Aorta (tissue), 5 donors: ENCODE data around the gene SLC16A11. TPM values are rescaled to one million over a fixed set of nuclear protein-coding genes. Genes with fewer than 3 reads are reported as not detected.

ENCODE experiments used
- ATAC-seq: fragments of 200-7000 bp; cut with Tn5 transposase; one replicate; pipeline ENCODE4 v1.9.1; 2022; ENCODE audit warnings: moderate library complexity; ENCODE audit not compliant: low FRiP score
- DNase-seq, 2 donors: peaks; one replicate each; pipeline ENCODE4 v3.0.0-alpha.2; 2020
- H3K27ac ChIP-seq, 2 donors: one replicate each; pipeline ENCODE4 v1.5.1; 2013; ENCODE audit warnings: low read length in 2 of 2, mild to moderate bottlenecking in 2 of 2, moderate library complexity in 2 of 2, control low read depth in 1 of 2, inconsistent platforms in 1 of 2, low read depth in 1 of 2
- H3K27me3 ChIP-seq, 2 donors: one replicate each; pipeline ENCODE4 v1.6.1; 2013; ENCODE audit warnings: control low read depth in 1 of 2, low read length in 1 of 2, mild to moderate bottlenecking in 1 of 2, moderate library complexity in 1 of 2; ENCODE audit not compliant: insufficient read depth in 2 of 2, control insufficient read depth in 1 of 2
- H3K36me3 ChIP-seq, 2 donors: one replicate each; pipeline ENCODE4 v1.6.1; 2013; ENCODE audit warnings: control low read depth in 1 of 2, low read length in 1 of 2, mild to moderate bottlenecking in 1 of 2; ENCODE audit not compliant: insufficient read depth in 2 of 2, control insufficient read depth in 1 of 2
- H3K4me1 ChIP-seq, 2 donors: one replicate each; pipeline ENCODE4 v1.6.1; 2013; ENCODE audit warnings: low read length in 2 of 2, control low read depth in 1 of 2, mild to moderate bottlenecking in 1 of 2, moderate library complexity in 1 of 2; ENCODE audit not compliant: insufficient read depth in 2 of 2, control insufficient read depth in 1 of 2
- H3K4me3 ChIP-seq, 2 donors: one replicate each; pipeline ENCODE4 v1.5.1; 2013; ENCODE audit warnings: low read length in 2 of 2, control low read depth in 1 of 2, mild to moderate bottlenecking in 1 of 2
- H3K9me3 ChIP-seq: one replicate; pipeline ENCODE4 v1.6.1; 2013; ENCODE audit warnings: mild to moderate bottlenecking, low read length; ENCODE audit not compliant: control insufficient read depth
- WGBS, 2 donors: extraction: QIAGEN DNeasy Blood & Tissue Kit; methylation state at CpG; one replicate each; pipeline ENCODE4 v1.1.7; 2013; 5-methylcytosine and 5-hydroxymethylcytosine counted together
- intact Hi-C, 2 donors: fragments of 100-400 bp; cut with DNase I; formaldehyde crosslinking; loops; one replicate each; pipeline versions ENCODE4 v1.14.2 to v1.15.0; 2022
- polyA plus RNA-seq, 2 donors: library from polyadenylated mRNA; stranded (reverse); fragments of 200-250 nt; gene quantifications; one replicate each; pipeline ENCODE4 v1.2.3, GENCODE V29; 2013
- total RNA-seq, 2 donors: library from RNA; stranded (reverse); fragmentation: NEBNext Ultra II Directional; extraction: Animal tissue kit (Norgen Biotek cat#: 25700); gene quantifications; one replicate each; pipeline ENCODE4 v1.2.1, GENCODE V29; 2021
- donor health status: healthy with polysubstance abuse.
- donor health status: Bipolar disorder and iron deficiency.
- donor health status: DM: no; HTN: no; CAD: no.
- donor health status: DM: no; HTN: no; CAD: no.
- donor health status: DM: yes; HTN: yes; CAD: no.

SLC16A11 gene
- total and polyA plus RNA-seq, 4 donors = 0.26 to 1.3 TPM; not detected in 2

DNA sequence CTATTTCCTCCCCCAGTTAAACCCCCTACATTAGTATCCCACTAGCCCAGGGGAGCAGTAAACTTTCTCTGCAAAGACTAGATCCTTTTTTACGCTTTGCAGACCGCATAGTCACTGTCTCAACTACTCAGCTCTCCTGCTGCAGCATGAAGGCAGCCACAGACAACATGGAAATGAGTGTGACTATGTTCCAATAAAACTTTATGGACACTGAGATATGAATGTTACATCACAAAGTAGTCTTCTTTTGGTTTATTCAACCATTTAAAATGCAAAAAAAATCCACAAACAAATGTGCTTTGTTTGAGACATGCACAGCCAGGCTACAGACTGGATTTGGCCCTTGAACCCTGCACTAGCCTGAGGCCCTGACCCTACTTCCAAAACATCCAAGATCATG, 33.4 kb downstream of the SLC16A11 start:
- H3K27me3 ChIP-seq = no peaks in the 10 kb centered on the region
- H3K4me1 ChIP-seq = peaks cover 3 to 4% of the 10 kb centered on the region in 2 donors
- H3K27ac ChIP-seq = no peak overlapping the region
- H3K36me3 ChIP-seq = no peaks in the 10 kb centered on the region
- DNase-seq (no peak), ATAC-seq (no peak)
- 91 to 93% methylated on average over 2 of the region's 2 CpGs for WGBS, 2 donors
- intact Hi-C loops = no loop called here
- no peaks in the 10 kb centered on the region for H3K9me3 ChIP-seq
- H3K4me3 ChIP-seq = no peak overlapping the region

DNA sequence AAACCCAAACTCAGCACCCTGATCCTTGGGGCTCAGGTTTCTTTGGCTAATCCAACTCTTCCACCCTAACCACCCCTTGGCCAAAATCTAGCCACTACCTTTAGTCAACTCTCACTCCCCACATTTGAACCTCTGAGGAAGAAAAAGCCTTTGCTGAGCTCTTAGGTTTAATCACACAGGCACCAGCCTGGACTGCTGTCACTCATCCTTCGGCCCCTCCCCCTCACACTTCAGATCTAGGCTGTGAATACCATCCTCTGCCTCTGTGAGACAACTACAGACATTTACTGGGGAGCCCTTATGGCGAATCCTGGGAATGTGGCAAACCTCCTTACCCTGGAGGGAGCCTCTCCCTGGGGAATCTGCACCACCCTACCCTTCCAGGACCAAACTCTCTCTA, 36.7 kb downstream of the SLC16A11 start:
- 83 to 84% methylated on average over 2 of the region's 2 CpGs for WGBS, 2 donors
- H3K36me3 ChIP-seq = peaks cover 2 to 3% of the 10 kb centered on the region in 2 donors

GRCh38 chr17:7005716-7006115, 38.2 kb downstream of the SLC16A11 start:
- Histone ChIP-seq H3K27ac (no peak overlapping the region), H3K4me3 (no peak overlapping the region), H3K4me1 (peaks cover 0 to under 1% of the 10 kb centered on the region in 2 donors), H3K9me3 (no peaks in the 10 kb centered on the region), H3K27me3 (no peaks in the 10 kb centered on the region), H3K36me3 (peaks cover 5 to 6% of the 10 kb centered on the region in 2 donors)
- no peak for ATAC-seq
- DNase-seq = no peak
- intact Hi-C loops = loop anchor here (2.0 to 10.0 kb wide), 2 partner anchors 91 to 341 kb away; no protein-coding TSS in a partner anchor
- 71 to 82% methylated on average over 6 to 7 of the region's 7 CpGs for WGBS, 2 donors

More for the DNA sequence above, 36.7 kb downstream of the SLC16A11 start:
- Histone ChIP-seq H3K9me3 (no peaks in the 10 kb centered on the region), H3K4me3 (no peak overlapping the region), H3K27ac (no peak overlapping the region), H3K4me1 (peaks cover 0 to 4% of the 10 kb centered on the region in 2 donors), H3K27me3 (no peaks in the 10 kb centered on the region)
- intact Hi-C loops = loop anchor here (10.0 kb wide), 1 partner anchor 342 kb away; no protein-coding TSS in a partner anchor
- no peak for DNase-seq
- no peak for ATAC-seq

- Histone ChIP-seq H3K27me3 (no peaks in the 10 kb centered on the region), H3K27ac (no peak overlapping the region), H3K4me1 (no peaks in the 10 kb centered on the region), H3K36me3 (peaks cover 5 to 6% of the 10 kb centered on the region in 2 donors), H3K4me3 (no peak overlapping the region), H3K9me3 (no peaks in the 10 kb centered on the region)
- 92% methylated on average over 2 of the region's 2 CpGs for WGBS, 2 donors
- intact Hi-C loops = loop anchor here (2.0 to 10.0 kb wide), 3 partner anchors 90 to 340 kb away; no protein-coding TSS in a partner anchor
- ATAC-seq = peak; percentile 74
- peak in 1 of 2 donors; percentile 47 for DNase-seq
Measured at GRCh38 chr17:7004398-7005253, 39.3 kb downstream of the SLC16A11 start.

GRCh38 chr17:7003745-7004144, 40.1 kb downstream of the SLC16A11 start:
- Histone ChIP-seq H3K36me3 (peaks cover 5 to 6% of the 10 kb centered on the region in 2 donors), H3K27me3 (no peaks in the 10 kb centered on the region), H3K4me1 (no peaks in the 10 kb centered on the region), H3K9me3 (no peaks in the 10 kb centered on the region), H3K27ac (no peak overlapping the region), H3K4me3 (no peak overlapping the region)
- DNase-seq (no peak), ATAC-seq (no peak)
- WGBS, 2 donors = 93 to 94% methylated on average over 2 of the region's 2 CpGs
- intact Hi-C loops = loop anchor here (2.0 to 10.0 kb wide), 3 partner anchors 89 to 339 kb away; no protein-coding TSS in a partner anchor

GRCh38 chr17:7002288-7003047, 41.4 kb downstream of the SLC16A11 start:
- Histone ChIP-seq H3K27ac (no peak overlapping the region), H3K4me1 (no peaks in the 10 kb centered on the region), H3K36me3 (peaks cover 5 to 6% of the 10 kb centered on the region in 2 donors), H3K4me3 (no peak overlapping the region), H3K27me3 (no peaks in the 10 kb centered on the region), H3K9me3 (no peaks in the 10 kb centered on the region)
- intact Hi-C loops = loop anchor here (5.0 to 10.0 kb wide), 2 partner anchors 90 to 338 kb away; no protein-coding TSS in a partner anchor
- no peak for DNase-seq
- WGBS, 2 donors = 90 to 92% methylated on average over 6 of the region's 6 CpGs
- ATAC-seq = no peak

GRCh38 chr17:7001318-7001961, 42.5 kb downstream of the SLC16A11 start:
- H3K27me3 ChIP-seq = no peaks in the 10 kb centered on the region
- no peak overlapping the region for H3K27ac ChIP-seq
- H3K9me3 ChIP-seq = no peaks in the 10 kb centered on the region
- H3K4me3 ChIP-seq = no peak overlapping the region
- DNase-seq (peak in 1 of 2 donors; percentile 77), ATAC-seq (no peak)
- 62 to 71% methylated on average over 10 of the region's 10 CpGs for WGBS, 2 donors
- H3K4me1 ChIP-seq = no peaks in the 10 kb centered on the region
- peaks cover 5 to 6% of the 10 kb centered on the region in 2 donors for H3K36me3 ChIP-seq
- intact Hi-C loops = loop anchor here (5.0 to 10.0 kb wide), 2 partner anchors 89 to 337 kb away; no protein-coding TSS in a partner anchor

- 83 to 84% methylated on average over 11 of the region's 11 CpGs for WGBS, 2 donors
- DNase-seq (no peak), ATAC-seq (no peak)
- no peaks in the 10 kb centered on the region for H3K4me1 ChIP-seq
- intact Hi-C loops = no loop called here
- peaks cover 5 to 6% of the 10 kb centered on the region in 2 donors for H3K36me3 ChIP-seq
- H3K9me3 ChIP-seq = no peaks in the 10 kb centered on the region
- H3K4me3 ChIP-seq = no peak overlapping the region
- H3K27ac ChIP-seq = no peak overlapping the region
- no peaks in the 10 kb centered on the region for H3K27me3 ChIP-seq
Measured at GRCh38 chr17:6998855-6999508, 44.9 kb downstream of the SLC16A11 start.
